Brain microvascular endothelial cell (primary cell): Measurements from ENCODE around the gene CCDC187.

Source experiments
- DNase-seq: peaks from one replicate; pipeline ENCODE4 v3.0.0-alpha.2; 2020
- H3K27ac ChIP-seq: fragments of 250-450 bp; sonication (Bioruptor Pico); 2 replicates; pipeline ENCODE4 v1.5.1; 2020; ENCODE audit warnings: mild to moderate bottlenecking, moderate library complexity
- H3K27me3 ChIP-seq: fragments of 250-450 bp; sonication (Bioruptor Pico); replicated peaks from 2 replicates; pipeline ENCODE4 v1.5.1; 2020; ENCODE audit warnings: mild to moderate bottlenecking
- H3K36me3 ChIP-seq: fragments of 250-450 bp; sonication (Bioruptor Pico); replicated peaks from 2 replicates; pipeline ENCODE4 v1.5.1; 2020; ENCODE audit warnings: mild to moderate bottlenecking
- H3K4me3 ChIP-seq: 2 replicates; pipeline ENCODE4 v1.5.1; 2011; ENCODE audit warnings: low read depth, mild to moderate bottlenecking, control low read depth, low read length, moderate library complexity
- CTCF ChIP-seq: IDR thresholded peaks from 2 replicates; pipeline ENCODE4 v1.5.1; 2011; ENCODE audit warnings: low read depth, mild to moderate bottlenecking, moderate library complexity, low read length, control low read depth, inconsistent platforms; ENCODE audit errors: missing control alignments
- in situ Hi-C: cut with HindIII; loops from 2 replicates; pipeline ENCODE4 v1.10.0; 2017; ENCODE audit warnings: low sequenced_read_pairs, low pct_ligation_motif_present

The CCDC187 gene

GRCh38 chr9:136246849-136247550 is 56.9 kb downstream of the CCDC187 start:
- in situ Hi-C loops = no loop called here
- no peaks in the 10 kb centered on the region for H3K36me3 ChIP-seq
- no peak overlapping the region for H3K27ac ChIP-seq
- no peak for TF ChIP-seq CTCF
- no peak for DNase-seq
- peaks cover 12% of the 10 kb centered on the region for H3K27me3 ChIP-seq
- H3K4me3 ChIP-seq = no peak overlapping the region

- no peak within 1 kb of the TSS for H3K27ac ChIP-seq
- in situ Hi-C loops = no loop called here
- peak within 1 kb of the TSS; percentile 69 for H3K4me3 ChIP-seq
- peaks cover 12% of the 10 kb centered on the region for H3K27me3 ChIP-seq
- H3K36me3 ChIP-seq = no peaks in the 10 kb centered on the region
- DNase-seq = peak; percentile 57
- TF ChIP-seq CTCF = no peak
These were observed 58.4 kb downstream of the CCDC187 start, which contains the start of gene QSOX2 for GRCh38 chr9:136245219-136246150. TSS of gene QSOX2 (minus strand) at chr9:136245812. CDS start at chr9:136245803, 9 bp downstream.

- Histone ChIP-seq H3K4me3 (peak overlapping the region; percentile 69), H3K27me3 (peaks cover 12% of the 10 kb centered on the region), H3K27ac (no peak overlapping the region), H3K36me3 (no peaks in the 10 kb centered on the region)
- TF ChIP-seq CTCF = no peak
- in situ Hi-C loops = no loop called here
- DNase-seq = no peak
These were observed 59.0 kb downstream of the CCDC187 start for GRCh38 chr9:136244969-136245218.

GRCh38 chr9:136244122-136244968 is 59.5 kb downstream of the CCDC187 start:
- no peak overlapping the region for H3K27ac ChIP-seq
- peak overlapping the region; percentile 69 for H3K4me3 ChIP-seq
- no peak for DNase-seq
- in situ Hi-C loops = no loop called here
- peaks cover 12% of the 10 kb centered on the region for H3K27me3 ChIP-seq
- no peaks in the 10 kb centered on the region for H3K36me3 ChIP-seq
- TF ChIP-seq CTCF = no peak

GRCh38 chr9:136243631-136244030 is 60.3 kb downstream of the CCDC187 start:
- no peak overlapping the region for H3K27ac ChIP-seq

More at GRCh38 chr9:136243631-136244030, 60.3 kb downstream of the CCDC187 start:
- no peaks in the 10 kb centered on the region for H3K36me3 ChIP-seq
- in situ Hi-C loops = no loop called here
- no peak for DNase-seq
- peaks cover 10% of the 10 kb centered on the region for H3K27me3 ChIP-seq
- TF ChIP-seq CTCF = no peak
- no peak overlapping the region for H3K4me3 ChIP-seq
